ENCODE data around the gene GBX1.

The GBX1 gene

GRCh38 chr7:151202836-151203235, 35.3 kb upstream of the GBX1 start:
- no peak for ATAC-seq (ENCODE audit: low read depth)
- Histone ChIP-seq H3K36me3 (ENCODE audit: low read depth) (no peaks in the 10 kb centered on the region), H3K4me3 (ENCODE audit: severe bottlenecking) (no peak overlapping the region), H3K9me3 (ENCODE audit: severe bottlenecking) (no peaks in the 10 kb centered on the region), H3K27ac (ENCODE audit: poor library complexity, severe bottlenecking) (no peak overlapping the region), H3K4me1 (ENCODE audit: insufficient read depth, poor library complexity, severe bottlenecking) (no peaks in the 10 kb centered on the region), H3K27me3 (ENCODE audit: insufficient read depth, poor library complexity, severe bottlenecking) (peaks cover 45% of the 10 kb centered on the region)
- TF ChIP-seq, protein P1, sequence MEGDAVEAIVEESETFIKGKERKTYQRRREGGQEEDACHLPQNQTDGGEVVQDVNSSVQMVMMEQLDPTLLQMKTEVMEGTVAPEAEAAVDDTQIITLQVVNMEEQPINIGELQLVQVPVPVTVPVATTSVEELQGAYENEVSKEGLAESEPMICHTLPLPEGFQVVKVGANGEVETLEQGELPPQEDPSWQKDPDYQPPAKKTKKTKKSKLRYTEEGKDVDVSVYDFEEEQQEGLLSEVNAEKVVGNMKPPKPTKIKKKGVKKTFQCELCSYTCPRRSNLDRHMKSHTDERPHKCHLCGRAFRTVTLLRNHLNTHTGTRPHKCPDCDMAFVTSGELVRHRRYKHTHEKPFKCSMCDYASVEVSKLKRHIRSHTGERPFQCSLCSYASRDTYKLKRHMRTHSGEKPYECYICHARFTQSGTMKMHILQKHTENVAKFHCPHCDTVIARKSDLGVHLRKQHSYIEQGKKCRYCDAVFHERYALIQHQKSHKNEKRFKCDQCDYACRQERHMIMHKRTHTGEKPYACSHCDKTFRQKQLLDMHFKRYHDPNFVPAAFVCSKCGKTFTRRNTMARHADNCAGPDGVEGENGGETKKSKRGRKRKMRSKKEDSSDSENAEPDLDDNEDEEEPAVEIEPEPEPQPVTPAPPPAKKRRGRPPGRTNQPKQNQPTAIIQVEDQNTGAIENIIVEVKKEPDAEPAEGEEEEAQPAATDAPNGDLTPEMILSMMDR (IDR thresholded peaks at IDR 0.05; ENCODE audit: poor library complexity, severe bottlenecking) = no peak
- DNase-seq (ENCODE audit: low spot score) = no peak

DNA sequence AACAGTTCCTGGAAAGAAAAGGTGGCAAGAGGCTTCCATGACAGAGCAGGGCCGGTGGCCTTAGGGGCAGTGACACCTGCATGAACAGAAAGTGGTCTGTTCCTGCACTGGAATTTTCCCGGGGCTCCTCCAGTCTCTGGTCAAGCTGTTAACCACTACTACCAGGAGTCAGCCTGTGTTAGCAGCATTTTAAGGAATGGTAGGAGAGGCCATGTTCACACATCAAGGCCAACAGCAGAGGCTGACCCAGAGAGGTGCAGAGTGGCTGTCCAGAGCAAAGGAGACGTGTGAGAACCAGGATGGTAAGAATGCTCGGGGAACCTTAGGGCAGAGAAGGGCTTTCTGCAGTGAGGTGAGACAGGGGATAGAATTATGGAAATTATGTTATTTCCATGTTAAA, 34.3 kb upstream of the GBX1 start:
- no peaks in the 10 kb centered on the region for H3K36me3 ChIP-seq (ENCODE audit: low read depth)
- no peaks in the 10 kb centered on the region for H3K4me1 ChIP-seq (ENCODE audit: insufficient read depth, poor library complexity, severe bottlenecking)
- no peaks in the 10 kb centered on the region for H3K9me3 ChIP-seq (ENCODE audit: severe bottlenecking)
- H3K4me3 ChIP-seq (ENCODE audit: severe bottlenecking) = no peak overlapping the region
- DNase-seq (ENCODE audit: low spot score) = no peak
- no peak overlapping the region for H3K27ac ChIP-seq (ENCODE audit: poor library complexity, severe bottlenecking)
- H3K27me3 ChIP-seq (ENCODE audit: insufficient read depth, poor library complexity, severe bottlenecking) = peaks cover 50% of the 10 kb centered on the region
- TF ChIP-seq, protein P1 (IDR thresholded peaks at IDR 0.05; ENCODE audit: poor library complexity, severe bottlenecking) = no peak
- no peak for ATAC-seq (ENCODE audit: low read depth)

GRCh38 chr7:151201344-151201743, 33.9 kb upstream of the GBX1 start:
- no peak overlapping the region for H3K4me3 ChIP-seq (ENCODE audit: severe bottlenecking)
- no peak for ATAC-seq (ENCODE audit: low read depth)
- TF ChIP-seq, protein P1 (IDR thresholded peaks at IDR 0.05; ENCODE audit: poor library complexity, severe bottlenecking) = no peak
- H3K27ac ChIP-seq (ENCODE audit: poor library complexity, severe bottlenecking) = no peak overlapping the region
- no peaks in the 10 kb centered on the region for H3K9me3 ChIP-seq (ENCODE audit: severe bottlenecking)
- peaks cover 50% of the 10 kb centered on the region for H3K27me3 ChIP-seq (ENCODE audit: insufficient read depth, poor library complexity, severe bottlenecking)
- no peak for DNase-seq (ENCODE audit: low spot score)
- H3K36me3 ChIP-seq (ENCODE audit: low read depth) = no peaks in the 10 kb centered on the region
- no peaks in the 10 kb centered on the region for H3K4me1 ChIP-seq (ENCODE audit: insufficient read depth, poor library complexity, severe bottlenecking)

GRCh38 chr7:151198945-151199848, 31.7 kb upstream of the GBX1 start:
- no peak for DNase-seq (ENCODE audit: low spot score)
- Histone ChIP-seq H3K9me3 (ENCODE audit: severe bottlenecking) (no peaks in the 10 kb centered on the region), H3K4me1 (ENCODE audit: insufficient read depth, poor library complexity, severe bottlenecking) (no peaks in the 10 kb centered on the region), H3K36me3 (ENCODE audit: low read depth) (no peaks in the 10 kb centered on the region), H3K27me3 (ENCODE audit: insufficient read depth, poor library complexity, severe bottlenecking) (peaks cover 36% of the 10 kb centered on the region), H3K4me3 (ENCODE audit: severe bottlenecking) (no peak overlapping the region), H3K27ac (ENCODE audit: poor library complexity, severe bottlenecking) (no peak overlapping the region)
- TF ChIP-seq, protein P1 (IDR thresholded peaks at IDR 0.05; ENCODE audit: poor library complexity, severe bottlenecking) = no peak
- ATAC-seq (ENCODE audit: low read depth) = no peak

- no peaks in the 10 kb centered on the region for H3K4me1 ChIP-seq (ENCODE audit: insufficient read depth, poor library complexity, severe bottlenecking)
- no peak overlapping the region for H3K27ac ChIP-seq (ENCODE audit: poor library complexity, severe bottlenecking)
- no peak overlapping the region for H3K4me3 ChIP-seq (ENCODE audit: severe bottlenecking)
- no peaks in the 10 kb centered on the region for H3K9me3 ChIP-seq (ENCODE audit: severe bottlenecking)
- TF ChIP-seq, protein P1 (IDR thresholded peaks at IDR 0.05; ENCODE audit: poor library complexity, severe bottlenecking) = no peak
- no peaks in the 10 kb centered on the region for H3K36me3 ChIP-seq (ENCODE audit: low read depth)
- ATAC-seq (ENCODE audit: low read depth) = no peak
- H3K27me3 ChIP-seq (ENCODE audit: insufficient read depth, poor library complexity, severe bottlenecking) = peaks cover 26% of the 10 kb centered on the region
- no peak for DNase-seq (ENCODE audit: low spot score)
These were observed 30.4 kb upstream of the GBX1 start for GRCh38 chr7:151197932-151198331.
